Ovary (tissue), 9 donors: ENCODE results near the gene PTAR1. TPM values are rescaled to one million over a fixed set of nuclear protein-coding genes. Genes with fewer than 3 reads are reported as not detected.

Experiments
- DNase-seq, 5 donors: peaks; one replicate each; pipeline ENCODE4 v3.0.0-alpha.2; 2019 to 2020
- H3K27ac ChIP-seq, 2 donors: fragments of 200-600 bp; one replicate each; pipeline versions ENCODE4 v1.5.1 to v1.8.0; 2019 to 2022
- H3K27me3 ChIP-seq: fragments of 200-600 bp; one replicate; pipeline ENCODE4 v1.8.0; 2022
- H3K36me3 ChIP-seq: fragments of 200-600 bp; sonication (generic); one replicate; pipeline ENCODE4 v1.5.1; 2019
- H3K4me1 ChIP-seq: one replicate; pipeline ENCODE4 v1.8.1; 2013; ENCODE audit warnings: mild to moderate bottlenecking, moderate library complexity; ENCODE audit not compliant: insufficient read depth
- H3K4me3 ChIP-seq: fragments of 200-600 bp; sonication (generic); one replicate; pipeline ENCODE4 v1.5.1; 2017
- H3K9me3 ChIP-seq, 2 donors: fragments of 200-600 bp in 1 of 2; sonication (generic) in 1 of 2; one replicate each; pipeline versions ENCODE4 v1.5.1 to v1.8.1; 2013 to 2019; ENCODE audit warnings: mild to moderate bottlenecking in 1 of 2, moderate library complexity in 1 of 2
- CTCF ChIP-seq, 3 donors: fragments of 450-650 bp in 2 of 3; fragments of 200-600 bp in 1 of 3; IDR thresholded peaks; one replicate each; pipeline versions ENCODE4 v1.5.1 to v1.8.0; 2016 to 2022; ENCODE audit warnings: antibody characterized with exemption in 3 of 3, mild to moderate bottlenecking in 1 of 3
- EP300 ChIP-seq: sonication (generic); formaldehyde crosslinking; IDR thresholded peaks from one replicate; pipeline ENCODE4 v1.6.1; 2017; ENCODE audit warnings: antibody characterized with exemption
- POLR2A ChIP-seq: fragments of 450-650 bp; IDR thresholded peaks from one replicate; pipeline ENCODE4 v1.6.1; 2017; ENCODE audit warnings: antibody characterized with exemption, mild to moderate bottlenecking, moderate library complexity
- WGBS, 3 donors: extraction: QIAGEN DNeasy Blood & Tissue Kit in 1 of 3; methylation state at CpG; one replicate each; pipeline versions ENCODE4 v1.1.5 to v1.1.7; 2013 to 2017; 5-methylcytosine and 5-hydroxymethylcytosine counted together
- intact Hi-C, 4 donors: fragments of 100-400 bp; cut with DNase I; formaldehyde crosslinking; loops; one replicate each; pipeline versions ENCODE4 v1.11.0 to v1.15.1; 2022 to 2023
- polyA plus RNA-seq, 2 donors: library from polyadenylated mRNA; stranded (reverse); fragments of 200-250 nt in 1 of 2; fragments of 350-450 nt in 1 of 2; fragmentation: Illumina TruSeq in 1 of 2; extraction: RNeasy Lipid Tissue Mini Kit (QIAGEN cat#74804) in 1 of 2; gene quantifications; one replicate each; pipeline ENCODE4 v1.2.3, GENCODE V29; 2013 to 2014
- total RNA-seq, 7 donors: library from RNA; depleted of rRNA in 2 of 7; stranded (reverse); fragments of >200 nt in 2 of 7; fragmentation: NEBNext Ultra II Directional in 3 of 7; extraction: Animal tissue kit (Norgen Biotek cat#: 25700) in 3 of 7; gene quantifications; one replicate each; pipeline versions ENCODE4 v1.1.0 to v1.2.4, GENCODE V29; 2016 to 2023
- donor health status: DM: no; HTN: no; CAD: no; lungs with moderate emphysema.
- donor health status: DM: no; HTN: no; CAD: no.
- donor health status: Bipolar disorder and iron deficiency.
- donor health status: DM: yes; HTN: yes; CAD: no.
- donor health status: DM: no; HTN: no; CAD: no.
- donor health status: DM: yes; HTN: yes; CAD: no.

PTAR1 gene
- total and polyA plus RNA-seq, 9 donors, result 9.8 to 63.0 (median 47.1) TPM

GRCh38 chr9:69678843-69679538 is 80.8 kb downstream of the PTAR1 start:
- no peaks in the 10 kb centered on the region for H3K9me3 ChIP-seq
- 71 to 78% (median 76%) methylated on average over 4 of the region's 4 CpGs for WGBS, 3 donors
- TF ChIP-seq EP300 (no peak), POLR2A (no peak), CTCF (IDR thresholded peaks at IDR 0.05) (no peak)
- H3K4me1 ChIP-seq, result no peaks in the 10 kb centered on the region
- H3K36me3 ChIP-seq, result no peaks in the 10 kb centered on the region
- H3K27me3 ChIP-seq, result no peaks in the 10 kb centered on the region
- DNase-seq, result no peak
- no peak overlapping the region for H3K4me3 ChIP-seq
- no peak overlapping the region for H3K27ac ChIP-seq
- intact Hi-C loops, result no loop called here

GRCh38 chr9:69677931-69678330 is 81.9 kb downstream of the PTAR1 start:
- intact Hi-C loops, result no loop called here
- Histone ChIP-seq H3K27me3 (no peaks in the 10 kb centered on the region), H3K27ac (no peak overlapping the region), H3K36me3 (no peaks in the 10 kb centered on the region), H3K9me3 (no peaks in the 10 kb centered on the region), H3K4me3 (no peak overlapping the region), H3K4me1 (peaks cover 1% of the 10 kb centered on the region)
- TF ChIP-seq POLR2A (no peak), CTCF (IDR thresholded peaks at IDR 0.05) (no peak), EP300 (no peak)
- WGBS, 3 donors, result 70 to 76% (median 71%) methylated on average over 5 of the region's 5 CpGs
- DNase-seq, result no peak

- TF ChIP-seq POLR2A, result no peak
- TF ChIP-seq EP300, result no peak
- TF ChIP-seq CTCF (IDR thresholded peaks at IDR 0.05), result no peak
- Histone ChIP-seq H3K27me3 (no peaks in the 10 kb centered on the region), H3K27ac (no peak overlapping the region), H3K36me3 (no peaks in the 10 kb centered on the region), H3K4me1 (peaks cover 3% of the 10 kb centered on the region), H3K9me3 (no peaks in the 10 kb centered on the region), H3K4me3 (no peak overlapping the region)
- intact Hi-C loops, result no loop called here
- WGBS, 3 donors, result 91 to 96% (median 93%) methylated on average over 3 of the region's 3 CpGs
- DNase-seq, result no peak
Measured at GRCh38 chr9:69675563-69675962, 84.2 kb downstream of the PTAR1 start.

GRCh38 chr9:69674716-69675438 is 84.9 kb downstream of the PTAR1 start:
- intact Hi-C loops, result loop anchor here in 1 of 4 donors (5.0 kb wide), 1 partner anchor 82 kb away; no protein-coding TSS in a partner anchor
- H3K27me3 ChIP-seq, result no peaks in the 10 kb centered on the region
- WGBS, 3 donors, result 48 to 63% (median 54%) methylated on average over 3 of the region's 3 CpGs
- H3K4me3 ChIP-seq, result no peak overlapping the region
- no peaks in the 10 kb centered on the region for H3K36me3 ChIP-seq
- H3K9me3 ChIP-seq, result no peaks in the 10 kb centered on the region
- peaks cover 3% of the 10 kb centered on the region for H3K4me1 ChIP-seq
- no peak for DNase-seq
- no peak overlapping the region for H3K27ac ChIP-seq
- TF ChIP-seq EP300, result no peak
- no peak for TF ChIP-seq CTCF (IDR thresholded peaks at IDR 0.05)
- TF ChIP-seq POLR2A, result no peak
